Breast epithelium (tissue), 3 donors: ENCODE results near the gene TPRX2.

Experiments used
- POLR2A ChIP-seq: fragments of 450-650 bp; IDR thresholded peaks from one replicate; pipeline ENCODE4 v1.6.1; 2016; ENCODE audit warnings: antibody characterized with exemption, mild to moderate bottlenecking, moderate library complexity
- POLR2AphosphoS5 ChIP-seq, 3 donors: sonication (generic); formaldehyde crosslinking; IDR thresholded peaks; one replicate each; pipeline ENCODE4 v1.6.1; 2017; ENCODE audit warnings: antibody characterized with exemption in 3 of 3
- TF ChIP-seq, protein P1 (sequence below), 3 donors: fragments of 450-650 bp; IDR thresholded peaks; one replicate each; pipeline ENCODE4 v1.5.1; 2016 to 2017; ENCODE audit warnings: antibody characterized with exemption in 3 of 3, mild to moderate bottlenecking in 3 of 3, moderate library complexity in 3 of 3

DNA sequence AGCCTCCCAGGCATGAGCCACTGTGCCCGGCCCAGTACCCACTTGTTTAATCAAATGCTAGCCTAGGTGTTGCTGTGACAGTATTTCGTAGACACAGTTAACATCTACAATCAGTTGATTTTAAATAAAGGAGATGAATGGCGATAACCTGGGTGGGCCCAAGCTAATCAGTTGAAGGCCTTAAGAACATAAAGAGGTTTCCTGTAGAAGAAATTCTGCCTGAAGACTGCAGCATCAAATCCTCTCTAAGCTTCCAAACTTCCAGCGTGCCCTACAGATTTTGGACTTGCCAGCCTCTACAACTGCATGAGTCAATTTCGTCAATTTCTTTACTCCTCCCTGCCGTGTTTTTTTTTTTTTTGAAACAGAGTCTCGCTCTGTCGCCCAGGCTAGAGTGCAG, 40.3 kb downstream of the TPRX2 start:
- TF ChIP-seq, protein P1, sequence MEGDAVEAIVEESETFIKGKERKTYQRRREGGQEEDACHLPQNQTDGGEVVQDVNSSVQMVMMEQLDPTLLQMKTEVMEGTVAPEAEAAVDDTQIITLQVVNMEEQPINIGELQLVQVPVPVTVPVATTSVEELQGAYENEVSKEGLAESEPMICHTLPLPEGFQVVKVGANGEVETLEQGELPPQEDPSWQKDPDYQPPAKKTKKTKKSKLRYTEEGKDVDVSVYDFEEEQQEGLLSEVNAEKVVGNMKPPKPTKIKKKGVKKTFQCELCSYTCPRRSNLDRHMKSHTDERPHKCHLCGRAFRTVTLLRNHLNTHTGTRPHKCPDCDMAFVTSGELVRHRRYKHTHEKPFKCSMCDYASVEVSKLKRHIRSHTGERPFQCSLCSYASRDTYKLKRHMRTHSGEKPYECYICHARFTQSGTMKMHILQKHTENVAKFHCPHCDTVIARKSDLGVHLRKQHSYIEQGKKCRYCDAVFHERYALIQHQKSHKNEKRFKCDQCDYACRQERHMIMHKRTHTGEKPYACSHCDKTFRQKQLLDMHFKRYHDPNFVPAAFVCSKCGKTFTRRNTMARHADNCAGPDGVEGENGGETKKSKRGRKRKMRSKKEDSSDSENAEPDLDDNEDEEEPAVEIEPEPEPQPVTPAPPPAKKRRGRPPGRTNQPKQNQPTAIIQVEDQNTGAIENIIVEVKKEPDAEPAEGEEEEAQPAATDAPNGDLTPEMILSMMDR (IDR thresholded peaks at IDR 0.05): no peak
- TF ChIP-seq POLR2A (no peak), POLR2AphosphoS5 (IDR thresholded peaks at IDR 0.05) (no peak)
